CD4-positive, alpha-beta T cell treated with Interleukin-4 for 1 hour (primary cell): ENCODE measurements around the gene YKT6.

Source experiments
- DNase-seq, 2 donors: peaks; one replicate each; pipeline ENCODE4 v3.0.0-alpha.2; 2020 to 2022

The YKT6 gene

GRCh38 chr7:44220358-44221112, 19.8 kb downstream of the YKT6 start:
- DNase-seq = no peak

DNA sequence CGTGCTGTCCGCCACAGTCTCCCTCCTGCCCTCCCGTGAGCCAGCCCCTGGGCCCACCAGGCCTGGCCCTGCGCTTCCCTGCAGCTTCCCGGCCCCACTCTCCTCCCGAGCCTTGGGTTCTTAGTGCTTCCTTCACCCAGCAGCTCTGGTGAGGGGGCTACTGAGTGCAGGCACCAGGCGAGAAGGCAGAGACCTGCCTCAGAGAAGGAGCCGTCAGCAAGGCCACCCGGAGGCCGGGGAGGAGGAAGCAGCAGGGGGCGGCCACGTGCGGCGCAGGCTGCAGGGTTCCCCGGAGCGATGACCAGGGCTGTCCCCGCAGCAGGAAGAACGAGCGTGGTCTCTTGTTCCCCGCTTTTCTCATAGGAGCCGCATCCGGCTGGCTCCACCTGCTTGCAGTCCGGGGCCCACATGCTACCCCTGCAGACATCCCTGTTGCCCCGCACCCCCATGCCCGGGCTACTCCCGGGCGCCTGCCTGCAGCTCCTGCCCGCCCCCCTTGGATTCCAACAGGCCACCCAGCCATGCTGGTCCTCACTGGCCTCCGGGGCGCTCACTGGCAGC, 20.5 kb downstream of the YKT6 start:
- no peak for DNase-seq

GRCh38 chr7:44222074-44222473, 21.3 kb downstream of the YKT6 start:
- no peak for DNase-seq

DNA sequence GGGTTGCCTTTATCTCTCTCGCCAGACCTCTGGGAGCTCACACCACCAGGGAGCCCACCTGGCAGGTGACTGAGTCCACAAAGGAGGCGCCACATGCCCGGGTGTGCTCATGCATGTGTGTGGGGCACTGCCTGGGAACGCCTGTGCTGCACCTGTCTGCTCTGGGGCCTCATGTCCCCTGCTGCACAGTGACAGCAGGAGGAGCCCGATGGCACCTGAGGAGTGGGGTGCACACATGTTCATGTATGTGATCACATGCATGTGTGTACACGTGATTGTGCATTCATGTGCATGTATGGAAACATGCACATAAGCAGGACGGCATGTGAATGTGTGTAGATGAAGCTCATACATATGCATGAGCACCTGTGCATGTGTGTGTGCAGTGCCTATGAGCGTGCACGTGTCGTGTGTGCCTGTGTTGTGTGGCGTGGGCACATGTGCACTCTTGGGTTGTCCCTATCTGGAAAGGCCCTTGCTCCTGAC, 22.0 kb downstream of the YKT6 start:
- no peak for DNase-seq

GRCh38 chr7:44223362-44224079, 22.7 kb downstream of the YKT6 start:
- DNase-seq = no peak

DNA sequence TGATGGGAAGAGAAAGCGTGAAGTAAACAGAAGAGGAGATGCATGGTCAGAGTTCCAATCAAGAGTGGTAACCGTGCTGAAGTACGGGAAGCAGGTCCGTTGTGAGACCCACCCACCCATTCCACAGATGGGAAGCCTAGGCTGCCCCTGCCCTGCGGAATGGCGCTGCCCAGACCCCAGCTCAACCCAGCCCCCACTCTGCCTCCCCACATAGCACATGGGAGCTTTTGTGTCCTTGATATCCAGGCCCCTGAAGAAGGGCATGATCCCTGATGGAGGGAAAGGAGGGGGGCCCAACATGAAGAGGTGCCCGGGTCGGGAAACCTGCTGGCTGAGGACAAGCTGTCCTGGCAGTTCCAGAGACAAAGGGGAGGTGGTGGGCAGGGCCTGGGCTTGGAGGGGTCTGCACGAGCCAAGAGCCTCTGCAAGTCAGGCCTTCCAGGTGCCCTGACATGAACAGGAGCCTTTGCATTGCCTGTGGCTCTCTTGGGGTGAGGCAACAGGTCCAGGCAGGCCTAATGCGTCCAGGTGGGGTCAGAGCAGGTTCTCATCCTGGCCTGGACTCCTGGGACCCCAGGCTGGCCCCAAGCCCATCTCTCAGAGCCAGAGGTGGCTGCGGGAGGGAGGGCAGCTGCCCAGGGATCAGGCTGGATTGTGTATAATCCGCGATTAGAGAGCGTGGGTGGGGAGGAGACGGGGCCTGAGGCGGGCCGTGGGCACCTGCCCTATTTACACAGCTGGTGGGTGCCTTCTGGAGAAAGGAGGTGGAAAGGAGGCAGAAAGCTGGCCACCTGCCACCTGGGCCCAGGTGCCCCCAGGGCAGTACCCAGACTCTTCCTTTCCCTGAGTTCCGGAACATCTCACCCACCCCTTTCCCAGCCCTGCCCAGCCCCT, 23.5 kb downstream of the YKT6 start:
- DNase-seq = no peak

GRCh38 chr7:44224974-44225565, 24.3 kb downstream of the YKT6 start:
- DNase-seq = no peak

GRCh38 chr7:44225566-44226395, 25.0 kb downstream of the YKT6 start:
- no peak for DNase-seq

- DNase-seq = no peak
Observed at GRCh38 chr7:44226396-44226753, 25.6 kb downstream of the YKT6 start.

DNA sequence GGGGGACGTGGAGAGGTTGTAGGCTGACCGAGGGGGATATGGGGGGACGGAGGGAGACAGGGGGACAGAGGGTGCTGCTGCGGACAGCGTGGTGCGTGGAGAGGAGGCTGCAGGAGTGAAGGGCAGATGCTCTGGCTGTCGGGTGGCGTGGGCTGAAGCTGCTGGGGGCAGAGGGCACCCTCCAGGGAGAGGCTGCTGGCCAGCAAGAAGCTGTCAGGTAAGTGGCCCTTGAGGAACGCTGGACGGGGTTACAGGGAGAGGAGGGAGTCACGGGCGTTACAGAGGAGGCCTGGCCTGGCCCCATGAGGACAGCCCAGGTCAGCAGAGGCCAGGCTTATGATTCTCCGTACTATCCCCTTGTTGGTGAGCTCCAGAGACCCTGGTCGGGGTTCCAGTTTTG, 27.1 kb downstream of the YKT6 start:
- DNase-seq = no peak

GRCh38 chr7:44228571-44229350, 28.0 kb downstream of the YKT6 start:
- no peak for DNase-seq

DNA sequence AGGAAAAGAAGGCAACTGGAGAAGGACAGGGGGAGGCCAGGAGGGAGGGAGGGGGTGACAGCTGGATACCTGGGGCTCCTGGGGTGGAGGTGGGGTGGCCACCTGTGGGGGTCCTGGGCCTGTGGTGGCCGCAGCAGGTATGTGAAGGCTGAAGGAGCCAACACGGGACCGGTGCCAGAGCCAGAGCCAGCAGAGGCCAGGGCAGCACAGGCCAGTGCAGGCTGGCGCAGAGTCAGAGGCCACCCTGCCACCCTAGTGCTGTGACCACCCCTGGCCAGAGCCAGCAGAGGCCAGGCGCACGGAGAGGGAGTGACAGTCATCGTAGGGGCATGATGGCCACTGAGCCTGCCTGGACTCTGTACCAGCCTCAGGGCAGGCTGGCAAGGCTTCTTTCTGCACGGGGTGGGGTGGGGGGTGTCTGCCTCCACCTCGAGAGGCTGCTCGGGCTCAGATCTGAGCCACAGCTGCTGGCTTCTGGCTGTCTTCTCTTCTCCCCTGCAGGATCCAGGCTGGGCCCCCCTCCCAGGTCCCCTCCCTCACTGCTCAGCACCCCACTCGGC, 28.8 kb downstream of the YKT6 start:
- DNase-seq = no peak

- DNase-seq = no peak
Observed at GRCh38 chr7:44230286-44230685, 29.5 kb downstream of the YKT6 start.

DNA sequence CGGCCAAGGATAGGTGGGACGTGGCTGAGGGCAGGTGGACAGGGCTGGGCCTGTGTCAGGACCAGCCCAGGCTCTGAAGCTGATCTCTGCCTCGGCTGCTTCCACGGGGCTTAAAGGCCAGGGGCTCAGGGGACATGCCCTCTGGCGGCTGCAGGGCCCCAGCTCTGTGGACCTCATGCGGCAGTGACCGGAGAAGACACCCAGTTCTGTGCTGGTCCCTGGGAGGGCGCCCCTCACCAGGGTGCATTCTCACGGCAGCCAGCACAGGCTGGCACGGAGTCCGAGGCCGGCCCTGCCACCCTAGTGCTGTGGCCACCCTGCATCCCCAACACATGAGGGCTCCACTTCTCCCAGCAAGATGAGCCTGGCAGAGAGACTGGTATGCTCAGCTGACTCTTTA, 30.3 kb downstream of the YKT6 start:
- no peak for DNase-seq

DNA sequence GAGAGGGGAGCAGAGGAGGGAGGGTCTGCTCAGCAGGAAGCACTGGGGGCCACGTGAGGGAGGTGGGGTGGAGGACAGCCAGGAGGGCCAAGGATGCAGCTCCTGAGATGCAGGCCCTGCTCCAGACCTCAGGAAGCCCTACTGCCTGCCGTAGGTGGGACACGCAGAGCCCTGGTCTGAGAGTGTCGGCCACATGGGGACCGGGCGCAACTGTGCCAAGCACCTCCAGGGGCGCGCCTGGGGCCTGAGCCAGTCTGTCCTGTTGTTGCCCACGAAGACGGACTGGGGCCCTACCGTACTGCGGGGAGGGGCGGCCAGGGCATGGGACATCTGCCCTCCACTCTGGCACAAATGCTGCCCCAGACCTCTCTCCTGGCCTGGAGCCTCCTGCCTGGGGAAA, 31.6 kb downstream of the YKT6 start:
- no peak for DNase-seq

GRCh38 chr7:44232901-44233715, 32.3 kb downstream of the YKT6 start:
- no peak for DNase-seq

DNA sequence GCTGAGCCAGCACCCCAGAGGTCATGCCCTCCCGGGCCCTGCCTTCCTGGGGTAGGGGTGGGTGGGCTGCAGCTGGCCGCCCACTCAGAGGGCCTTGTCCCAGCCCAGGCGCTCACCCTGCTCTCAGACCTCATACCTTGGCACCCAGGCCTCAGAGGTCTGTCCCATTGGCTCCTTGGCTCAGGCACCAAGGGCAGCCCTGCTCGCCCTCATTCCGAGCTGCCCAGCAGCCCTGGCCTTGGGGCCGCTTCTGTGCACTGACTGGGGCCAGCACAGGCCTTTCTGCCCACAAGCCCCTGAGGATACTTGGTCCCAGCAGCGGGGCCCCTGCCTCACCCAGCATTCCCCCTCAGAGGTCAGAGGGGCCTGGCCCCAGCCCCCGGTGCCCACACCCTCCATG, 34.3 kb downstream of the YKT6 start:
- no peak for DNase-seq

GRCh38 chr7:44235582-44236332, 35.0 kb downstream of the YKT6 start:
- no peak for DNase-seq

DNA sequence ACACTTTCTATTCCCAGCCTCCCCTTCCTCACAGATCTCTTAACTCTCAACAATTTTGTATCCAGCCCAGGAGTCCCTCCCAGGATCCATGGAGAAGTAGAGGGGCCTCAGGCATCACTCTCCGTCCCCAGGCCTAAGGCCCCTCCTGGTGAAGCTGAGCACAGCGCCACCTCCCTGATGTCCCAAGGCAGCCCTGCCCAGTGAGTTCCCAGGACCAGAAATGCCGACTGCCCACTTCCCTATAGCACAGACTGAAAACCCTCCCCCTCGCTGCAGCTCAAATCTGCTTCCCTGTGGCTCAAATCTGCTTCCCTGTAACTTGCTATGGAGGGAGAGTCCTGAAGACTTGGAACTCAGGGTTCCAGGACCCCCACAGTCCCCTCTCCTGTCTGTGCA, 35.6 kb downstream of the YKT6 start:
- no peak for DNase-seq
